HepG2 (cell line): ENCODE data around the gene GNAT3. TPM values are rescaled to one million over a fixed set of nuclear protein-coding genes. Genes with fewer than 3 reads are reported as not detected.

ENCODE experiments used
- ATAC-seq: fragments of 200-7000 bp; cut with Tn5 transposase; 3 replicates; pipeline ENCODE4 v1.9.1; 2020; ENCODE audit warnings: mild to moderate bottlenecking, moderate library complexity
- BruUV-seq: library from RNA; stranded (reverse); fragments of 400-500 nt; replicated peaks from 2 replicates; lab custom pipeline; 2021; lab: Mats Ljungman, UMichigan
- CTCF ChIA-PET: fragments of 300-600 bp; formaldehyde crosslinking; extraction: SDS; loops from one replicate; lab custom pipeline; 2021; ENCODE audit warnings: low total read pairs, inconsistent platforms, low intra/inter-chr PET ratio; lab: Yijun Ruan, JAX
- POLR2A ChIA-PET: fragments of 350-600 bp; sonication (Branson Sonifier 250); formaldehyde crosslinking; loops from one replicate; lab custom pipeline; 2020; ENCODE audit warnings: antibody characterized with exemption, inconsistent platforms; lab: Yijun Ruan, JAX
- DNase-seq: peaks from one replicate; pipeline ENCODE4 v3.0.0-alpha.2; 2015; ENCODE audit warnings: low spot score
- FAIRE-seq: peaks from 3 replicates; lab custom pipeline; 2011; peaks lifted over from hg19 to GRCh38; lab: Jason Lieb, UNC
- H2AFZ ChIP-seq: one replicate; pipeline ENCODE4 v1.6.1; 2011; ENCODE audit warnings: low read length, inconsistent platforms
- H3K27ac ChIP-seq: fragments of 300-600 bp; 3 replicates; pipeline ENCODE4 v1.8.0; 2011; ENCODE audit warnings: mixed run types, mild to moderate bottlenecking, mixed read lengths, low read length, inconsistent platforms; ENCODE audit not compliant: insufficient read depth; ENCODE audit errors: extremely low read length
- H3K27me3 ChIP-seq, 2 experiments: fragments of 200-600 bp in 1 of 2; 2 replicates in 1 of 2; 3 replicates in 1 of 2; pipeline versions ENCODE4 v1.6.0 to v1.8.0; 2011; ENCODE audit warnings: low read length in 2 of 2, mild to moderate bottlenecking in 2 of 2, moderate library complexity in 2 of 2, inconsistent platforms in 1 of 2; ENCODE audit not compliant: insufficient read depth in 2 of 2, control insufficient read depth in 1 of 2
- H3K36me3 ChIP-seq, 2 experiments: fragments of 200-600 bp in 1 of 2; replicated peaks in 1 of 2; 2 replicates in 1 of 2; 3 replicates in 1 of 2; pipeline versions ENCODE4 v1.5.1 to v1.8.0; 2011; ENCODE audit warnings: low read length in 2 of 2, inconsistent platforms in 1 of 2; ENCODE audit not compliant: insufficient read depth in 2 of 2, control insufficient read depth in 1 of 2
- H3K4me1 ChIP-seq: 2 replicates; pipeline ENCODE4 v1.5.1; 2012; ENCODE audit warnings: low read length, inconsistent platforms; ENCODE audit not compliant: insufficient read depth
- H3K4me2 ChIP-seq: 2 replicates; pipeline ENCODE4 v1.6.0; 2011; ENCODE audit warnings: low read depth, low read length, inconsistent platforms
- H3K4me3 ChIP-seq, 3 experiments: fragments of 200-600 bp in 1 of 3; sonication (generic), shearing (Covaris generic) in 1 of 3; replicated peaks in 1 of 3; 2 replicates each; pipeline ENCODE4 v1.5.1; 2011 to 2016; ENCODE audit warnings: low read length in 3 of 3, inconsistent platforms in 2 of 3, low read depth in 2 of 3, mild to moderate bottlenecking in 2 of 3, control low read depth in 1 of 3, mixed read lengths in 1 of 3; ENCODE audit not compliant: insufficient read depth in 1 of 3
- H3K79me2 ChIP-seq: one replicate; pipeline ENCODE4 v1.6.1; 2011; ENCODE audit warnings: low read length, inconsistent platforms; ENCODE audit not compliant: insufficient read depth
- H3K9ac ChIP-seq: 2 replicates; pipeline ENCODE4 v1.6.0; 2011; ENCODE audit warnings: mild to moderate bottlenecking, low read depth, low read length, inconsistent platforms; ENCODE audit not compliant: insufficient read depth
- H3K9me3 ChIP-seq: 2 replicates; pipeline ENCODE4 v1.5.1; 2012; ENCODE audit warnings: mild to moderate bottlenecking, low read length
- H4K20me1 ChIP-seq: 2 replicates; pipeline ENCODE4 v1.6.0; 2011; ENCODE audit warnings: inconsistent platforms, mild to moderate bottlenecking, low read length, moderate library complexity; ENCODE audit not compliant: insufficient read depth
- ATM ChIP-seq: fragments of 450-650 bp; IDR thresholded peaks from 2 replicates; pipeline ENCODE4 v1.7.1; 2017; ENCODE audit warnings: mild to moderate bottlenecking, borderline replicate concordance
- CEBPZ ChIP-seq: IDR thresholded peaks from 2 replicates; pipeline ENCODE4 v1.6.1; 2012; ENCODE audit warnings: low read length, improper control_type of control experiment
- HDAC2 ChIP-seq: sonication (generic); formaldehyde crosslinking; IDR thresholded peaks from 2 replicates; pipeline ENCODE4 v1.4.0; 2020; ENCODE audit warnings: missing genetic modification reagents
- KLF6 ChIP-seq: IDR thresholded peaks from 2 replicates; pipeline ENCODE4 v1.8.0; 2016; ENCODE audit warnings: missing biosample characterization, missing genetic modification reagents
- PCBP2 ChIP-seq: fragments of 200-400 bp; formaldehyde crosslinking; optimal IDR thresholded peaks from 2 replicates; pipeline ENCODE3; 2018; ENCODE audit warnings: low read length, low read depth; ENCODE audit not compliant: poor library complexity, severe bottlenecking
- TMF1 ChIP-seq: sonication (generic); formaldehyde crosslinking; IDR thresholded peaks from 2 replicates; pipeline ENCODE4 v1.8.1; 2022; ENCODE audit warnings: low read depth, missing genetic modification reagents
- ZFYVE20 ChIP-seq: sonication (generic); formaldehyde crosslinking; IDR thresholded peaks from 2 replicates; pipeline ENCODE4 v1.8.0; 2023; ENCODE audit warnings: low read depth, mild to moderate bottlenecking, moderate library complexity, missing genetic modification reagents, borderline replicate concordance
- ZNF367 ChIP-seq: sonication (generic); formaldehyde crosslinking; IDR thresholded peaks from 2 replicates; pipeline ENCODE4 v1.4.0; 2020; ENCODE audit warnings: missing genetic modification reagents, borderline replicate concordance
- ZNF609 ChIP-seq: sonication (generic); formaldehyde crosslinking; IDR thresholded peaks from 2 replicates; pipeline ENCODE4 v1.4.0; 2020; ENCODE audit warnings: mild to moderate bottlenecking, missing genetic modification reagents, borderline replicate concordance
- ZNF737 ChIP-seq: sonication (generic); formaldehyde crosslinking; IDR thresholded peaks from 2 replicates; pipeline ENCODE4 v1.5.0; 2020; ENCODE audit warnings: missing genetic modification reagents, mild to moderate bottlenecking, borderline replicate concordance
- WGBS: methylation state at CpG from one replicate; pipeline ENCODE4 v1.1.6; 2017; ENCODE audit warnings: low lambda C conversion rate; 5-methylcytosine and 5-hydroxymethylcytosine counted together
- in situ Hi-C: cut with HindIII; loops from 2 replicates; pipeline ENCODE4 v1.10.0; 2017; ENCODE audit warnings: low pct_unique_long_range_greater_than_20kb; ENCODE audit not compliant: extremely low pct_ligation_motif_present
- intact Hi-C: fragments of 100-400 bp; cut with micrococcal nuclease; formaldehyde crosslinking; loops from one replicate; pipeline ENCODE4 v1.10.0; 2022; ENCODE audit not compliant: unreplicated experiment
- polyA plus RNA-seq, 8 experiments: library from polyadenylated mRNA; depleted of rRNA in 3 of 8; stranded (reverse) in 7 of 8; unstranded in 1 of 8; fragments of >200 nt; fragmentation: Illumina TruSeq in 4 of 8; extraction: Trizol in 4 of 8; gene quantifications; 2 replicates each; pipeline versions ENCODE4 v1.2.1 to v1.2.3, GENCODE V29; 2011 to 2016; ENCODE audit warnings: low read depth in 4 of 8, missing spikeins in 1 of 8, mixed read lengths in 1 of 8; ENCODE audit not compliant: insufficient read depth in 1 of 8
- total RNA-seq, 5 experiments: library from RNA; depleted of rRNA; stranded (reverse); fragments of >200 nt; fragmentation: Illumina TruSeq; extraction: Trizol; gene quantifications; 2 replicates each; pipeline ENCODE4 v1.2.3, GENCODE V29; 2016; ENCODE audit warnings: low read depth in 1 of 5
- TF ChIP-seq, protein P1 (sequence below): sonication (generic); formaldehyde crosslinking; IDR thresholded peaks from 2 replicates; pipeline ENCODE4 v1.9.0; 2021; ENCODE audit warnings: missing genetic modification reagents, borderline replicate concordance
- TF ChIP-seq, protein P2 (sequence below): sonication (generic); formaldehyde crosslinking; IDR thresholded peaks from 2 replicates; pipeline ENCODE4 v1.5.0; 2020; ENCODE audit warnings: missing genetic modification reagents, mild to moderate bottlenecking, borderline replicate concordance
- TF ChIP-seq, protein P3 (sequence below): IDR thresholded peaks from 2 replicates; pipeline ENCODE4 v1.6.1; 2016; ENCODE audit warnings: missing genetic modification reagents, missing compliant biosample characterization

Gene GNAT3
- total and polyA plus RNA-seq, 2 of the 13 experiments (the other 11 are each of a cell fraction or from before 2014, with no cell fraction given), result not detected

GRCh38 chr7:80444811-80445210, 67.1 kb downstream of the GNAT3 start:
- POLR2A ChIA-PET, result no interaction called here
- Histone ChIP-seq H3K79me2 (no peaks in the 10 kb centered on the region), H3K27me3 (no peaks in the 10 kb centered on the region), H4K20me1 (no peaks in the 10 kb centered on the region), H3K27ac (no peak overlapping the region), H3K4me2 (no peak overlapping the region), H3K36me3 (no peaks in the 10 kb centered on the region), H3K9ac (no peak overlapping the region), H2AFZ (no peak overlapping the region), H3K4me1 (peaks cover 5% of the 10 kb centered on the region), H3K4me3 (no peak overlapping the region), H3K9me3 (no peaks in the 10 kb centered on the region)
- in situ Hi-C loops, result loop anchor here (25.0 kb wide), 1 partner anchor 1017 kb away; no protein-coding TSS in a partner anchor
- intact Hi-C loops, result no loop called here
- no peak for FAIRE-seq
- no peak for DNase-seq
- WGBS, result 92% methylated on average over 1 of the region's 1 CpG
- CTCF ChIA-PET, result no interaction called here
- no TSS peak for BruUV-seq
- no peak for ATAC-seq
- TF ChIP-seq, protein P1, sequence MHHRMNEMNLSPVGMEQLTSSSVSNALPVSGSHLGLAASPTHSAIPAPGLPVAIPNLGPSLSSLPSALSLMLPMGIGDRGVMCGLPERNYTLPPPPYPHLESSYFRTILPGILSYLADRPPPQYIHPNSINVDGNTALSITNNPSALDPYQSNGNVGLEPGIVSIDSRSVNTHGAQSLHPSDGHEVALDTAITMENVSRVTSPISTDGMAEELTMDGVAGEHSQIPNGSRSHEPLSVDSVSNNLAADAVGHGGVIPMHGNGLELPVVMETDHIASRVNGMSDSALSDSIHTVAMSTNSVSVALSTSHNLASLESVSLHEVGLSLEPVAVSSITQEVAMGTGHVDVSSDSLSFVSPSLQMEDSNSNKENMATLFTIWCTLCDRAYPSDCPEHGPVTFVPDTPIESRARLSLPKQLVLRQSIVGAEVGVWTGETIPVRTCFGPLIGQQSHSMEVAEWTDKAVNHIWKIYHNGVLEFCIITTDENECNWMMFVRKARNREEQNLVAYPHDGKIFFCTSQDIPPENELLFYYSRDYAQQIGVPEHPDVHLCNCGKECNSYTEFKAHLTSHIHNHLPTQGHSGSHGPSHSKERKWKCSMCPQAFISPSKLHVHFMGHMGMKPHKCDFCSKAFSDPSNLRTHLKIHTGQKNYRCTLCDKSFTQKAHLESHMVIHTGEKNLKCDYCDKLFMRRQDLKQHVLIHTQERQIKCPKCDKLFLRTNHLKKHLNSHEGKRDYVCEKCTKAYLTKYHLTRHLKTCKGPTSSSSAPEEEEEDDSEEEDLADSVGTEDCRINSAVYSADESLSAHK (CRISPR knock-in tag), result no peak
- no peak for TF ChIP-seq TMF1 (CRISPR knock-in tag)
- no peak for TF ChIP-seq HDAC2 (CRISPR knock-in tag)
- no peak for TF ChIP-seq ATM
- TF ChIP-seq ZNF609 (CRISPR knock-in tag), result no peak
- TF ChIP-seq ZNF737 (CRISPR knock-in tag), result no peak
- TF ChIP-seq ZFYVE20 (CRISPR knock-in tag), result no peak
- TF ChIP-seq CEBPZ, result no peak
- no peak for TF ChIP-seq KLF6
- no peak for TF ChIP-seq PCBP2
- TF ChIP-seq, protein P2, sequence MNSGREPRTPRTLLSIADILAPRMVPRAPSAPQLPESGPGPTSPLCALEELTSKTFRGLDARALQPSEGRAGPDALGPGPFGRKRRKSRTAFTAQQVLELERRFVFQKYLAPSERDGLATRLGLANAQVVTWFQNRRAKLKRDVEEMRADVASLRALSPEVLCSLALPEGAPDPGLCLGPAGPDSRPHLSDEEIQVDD (CRISPR knock-in tag), result no peak
- TF ChIP-seq, protein P3, sequence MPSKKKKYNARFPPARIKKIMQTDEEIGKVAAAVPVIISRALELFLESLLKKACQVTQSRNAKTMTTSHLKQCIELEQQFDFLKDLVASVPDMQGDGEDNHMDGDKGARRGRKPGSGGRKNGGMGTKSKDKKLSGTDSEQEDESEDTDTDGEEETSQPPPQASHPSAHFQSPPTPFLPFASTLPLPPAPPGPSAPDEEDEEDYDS (CRISPR knock-in tag), result no peak
- no peak for TF ChIP-seq ZNF367 (CRISPR knock-in tag)
